HG02885 (cell line): Measurements from ENCODE around the gene LPAR1.

ENCODE experiments used
- ATAC-seq: cut with Tn5 transposase; IDR thresholded peaks from one replicate; pipeline ENCODE4 v1.9.1; 2021; ENCODE audit warnings: mild to moderate bottlenecking; ENCODE audit not compliant: unreplicated experiment, poor library complexity

Gene LPAR1

GRCh38 chr9:110967196-110967595 lies 71.1 kb downstream of the LPAR1 start:
- ATAC-seq: no peak

GRCh38 chr9:110960288-110960687 lies 78.0 kb downstream of the LPAR1 start:
- no peak for ATAC-seq

GRCh38 chr9:110958847-110959246 lies 79.4 kb downstream of the LPAR1 start:
- ATAC-seq: no peak

GRCh38 chr9:110954822-110955291 lies 83.4 kb downstream of the LPAR1 start:
- no peak for ATAC-seq

- ATAC-seq: no peak
Observed at GRCh38 chr9:110952540-110952859, 85.8 kb downstream of the LPAR1 start.

DNA sequence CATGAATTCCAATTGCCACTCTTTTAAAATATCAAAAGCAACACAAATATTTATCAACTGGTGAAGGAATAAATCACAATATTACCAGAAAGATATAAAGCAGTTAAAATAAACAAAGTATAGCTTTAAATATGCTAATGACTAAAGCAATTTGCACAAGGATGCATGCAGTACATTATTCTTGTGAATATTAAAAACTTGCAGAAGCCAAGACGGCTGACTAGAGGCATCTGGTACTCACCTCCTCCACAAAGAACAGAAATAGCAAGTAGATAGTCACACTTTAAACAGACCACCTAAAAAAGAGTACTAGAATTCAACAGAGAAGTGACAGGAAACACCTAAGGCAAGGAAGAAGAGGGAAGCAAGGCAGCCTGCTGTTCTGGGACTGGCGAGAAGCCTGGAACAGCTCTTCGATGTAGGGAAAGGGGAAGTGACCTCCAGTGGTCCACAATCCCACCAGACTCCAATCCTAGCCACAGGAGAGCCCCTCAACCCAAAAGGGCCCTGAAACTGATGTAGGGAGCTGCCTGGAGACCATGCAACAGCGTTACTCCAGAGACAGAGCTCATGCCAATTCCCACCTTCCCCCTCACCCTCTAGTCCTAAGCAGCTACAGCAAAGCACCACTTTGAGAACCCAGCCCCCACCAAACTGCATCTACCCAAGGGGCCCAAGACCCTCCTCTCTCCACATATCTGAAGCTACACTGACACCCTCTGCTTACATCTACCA lies 86.3 kb downstream of the LPAR1 start:
- no peak for ATAC-seq

- no peak for ATAC-seq
Observed at GRCh38 chr9:110950041-110950645, 88.1 kb downstream of the LPAR1 start.

- no peak for ATAC-seq
Observed at GRCh38 chr9:110949081-110949480, 89.2 kb downstream of the LPAR1 start.

GRCh38 chr9:110947491-110948044 lies 90.7 kb downstream of the LPAR1 start:
- no peak for ATAC-seq

DNA sequence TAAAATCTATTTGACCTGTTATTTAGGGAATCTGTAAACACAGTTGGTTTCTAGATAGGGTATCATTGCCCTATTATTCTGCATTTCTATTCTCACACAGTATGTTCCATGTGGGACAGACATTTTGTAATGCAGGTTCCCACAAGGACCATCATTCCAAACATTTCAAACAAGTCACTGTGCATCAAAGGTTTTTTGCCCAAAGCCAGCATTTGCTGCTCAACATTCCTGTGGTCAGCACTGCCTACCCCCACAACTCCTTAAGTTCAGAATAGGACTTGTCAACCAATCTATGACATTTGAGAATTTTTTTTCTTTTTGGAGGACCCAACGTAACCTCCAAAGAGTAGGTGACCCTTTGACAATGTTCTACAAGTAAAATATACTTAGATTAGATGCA lies 95.7 kb downstream of the LPAR1 start:
- no peak for ATAC-seq

DNA sequence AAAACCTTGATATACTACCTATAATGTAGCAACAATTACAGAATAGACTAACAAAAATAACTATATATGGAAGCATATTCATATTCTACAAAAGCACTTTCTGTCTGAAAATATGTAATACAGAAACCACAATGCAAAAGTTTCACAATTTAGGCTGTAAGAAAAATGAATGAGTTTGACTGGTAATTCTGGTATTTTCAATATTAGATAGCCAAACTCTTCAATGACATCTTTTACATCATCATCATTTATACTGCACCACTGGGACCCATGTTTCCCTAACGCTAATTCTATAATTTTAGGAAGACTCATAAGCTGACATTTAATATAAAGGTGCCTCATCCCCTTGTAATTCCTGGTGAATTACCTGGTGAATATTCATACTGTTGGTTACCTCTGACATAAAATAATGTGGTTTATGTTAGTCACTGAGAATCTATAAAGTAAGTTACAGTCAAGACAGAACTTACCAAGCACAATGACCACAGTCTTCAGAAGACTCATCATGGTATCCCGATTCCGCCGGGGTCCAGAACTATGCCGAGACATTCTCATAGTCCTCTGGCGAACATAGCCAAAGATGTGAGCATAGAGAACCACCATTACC lies 97.2 kb downstream of the LPAR1 start:
- ATAC-seq: no peak

- ATAC-seq: no peak
Observed at GRCh38 chr9:110939573-110939972, 98.7 kb downstream of the LPAR1 start.

DNA sequence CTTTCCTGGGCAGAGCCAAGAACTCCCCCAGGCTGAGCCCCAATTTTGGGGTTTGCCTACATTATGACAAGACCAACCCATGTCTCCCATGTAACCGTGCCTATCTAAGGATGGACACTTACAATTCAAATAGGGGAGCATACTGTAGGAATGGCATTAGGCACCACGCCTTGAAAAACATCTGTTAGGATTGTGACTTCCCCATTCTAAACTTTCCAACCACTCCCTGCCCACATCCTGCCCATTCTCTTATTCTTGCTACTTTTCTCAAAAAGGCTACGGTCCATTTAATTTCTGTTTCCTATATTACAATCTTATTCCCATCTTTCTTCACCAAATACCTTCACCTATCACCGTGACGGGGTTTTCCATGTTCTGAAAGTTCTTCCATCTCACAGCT lies 99.2 kb downstream of the LPAR1 start:
- no peak for ATAC-seq

DNA sequence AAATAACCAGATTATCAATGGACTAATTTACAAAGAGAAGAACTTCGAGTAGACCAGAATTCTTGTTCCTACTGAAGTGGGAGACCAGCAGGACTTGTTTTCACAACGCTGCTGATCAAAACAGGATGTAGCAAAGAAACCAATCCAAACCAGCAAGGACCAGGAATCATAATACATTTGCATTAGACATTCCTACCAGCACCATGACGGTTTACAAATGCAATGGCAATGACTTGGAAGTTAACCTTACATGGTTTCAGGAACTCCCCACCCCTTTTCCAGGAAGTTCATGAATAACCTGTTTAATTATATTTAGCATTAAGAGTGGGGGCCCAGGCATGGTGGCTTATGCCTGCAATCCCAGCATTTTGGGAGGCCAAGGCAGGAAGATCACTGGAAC lies 100.0 kb downstream of the LPAR1 start:
- no peak for ATAC-seq

DNA sequence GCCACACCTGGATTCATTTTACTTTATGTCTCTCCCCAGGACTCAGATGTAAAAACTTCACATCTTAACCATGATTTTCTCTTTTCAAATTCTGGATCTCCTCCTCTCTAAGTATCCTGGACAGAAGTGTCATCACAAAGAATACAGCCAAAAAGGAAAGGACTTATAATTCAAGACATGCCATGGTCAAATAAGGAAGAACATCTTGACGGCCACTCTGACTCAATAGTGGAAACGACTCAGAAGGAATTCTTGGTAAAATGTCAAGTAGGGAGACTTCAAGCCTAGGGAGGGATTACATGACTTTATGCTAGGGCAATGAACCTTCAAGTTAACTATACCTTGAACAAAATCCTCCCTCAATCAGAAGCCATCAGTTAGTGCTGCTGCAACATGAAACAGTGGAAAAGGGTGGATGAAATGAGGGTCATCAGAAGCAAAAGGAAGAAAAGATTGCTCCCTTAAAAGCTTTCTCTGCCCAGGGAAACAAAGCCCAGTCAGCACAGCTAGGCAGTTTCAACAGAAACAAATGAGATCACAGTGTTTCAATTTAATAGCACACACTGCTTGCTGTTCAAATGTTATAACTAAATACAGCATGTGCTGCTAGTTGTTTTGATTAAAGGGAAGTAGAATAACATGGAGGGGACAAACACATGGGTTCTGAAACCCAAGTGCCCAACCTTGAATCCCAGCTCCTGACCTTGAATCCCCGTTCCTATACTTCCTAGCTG lies 101.4 kb downstream of the LPAR1 start:
- no peak for ATAC-seq

DNA sequence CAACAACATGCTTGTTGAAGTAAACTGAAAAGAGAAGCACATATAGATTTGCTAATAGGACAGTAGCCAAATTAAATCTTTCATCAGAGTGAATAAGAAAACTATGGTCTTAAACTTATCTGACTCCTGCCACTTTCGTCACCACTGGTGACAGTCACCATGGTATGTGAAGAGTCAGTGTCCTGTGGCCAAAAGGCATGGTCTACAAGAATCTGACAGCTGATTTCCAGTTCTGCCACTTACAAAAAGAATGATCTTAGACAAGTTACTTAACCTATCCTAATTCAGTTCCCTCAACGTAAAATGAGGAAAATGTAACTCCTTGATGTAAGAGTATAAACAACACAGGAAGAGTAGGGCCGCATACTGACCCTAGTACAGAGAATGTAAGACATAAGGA lies 102.0 kb downstream of the LPAR1 start:
- no peak for ATAC-seq

GRCh38 chr9:110935829-110936228 lies 102.4 kb downstream of the LPAR1 start:
- no peak for ATAC-seq

- peak; percentile 79 for ATAC-seq
Observed at GRCh38 chr9:110933350-110934001, 104.8 kb downstream of the LPAR1 start.

GRCh38 chr9:110932863-110933262 lies 105.4 kb downstream of the LPAR1 start:
- no peak for ATAC-seq

DNA sequence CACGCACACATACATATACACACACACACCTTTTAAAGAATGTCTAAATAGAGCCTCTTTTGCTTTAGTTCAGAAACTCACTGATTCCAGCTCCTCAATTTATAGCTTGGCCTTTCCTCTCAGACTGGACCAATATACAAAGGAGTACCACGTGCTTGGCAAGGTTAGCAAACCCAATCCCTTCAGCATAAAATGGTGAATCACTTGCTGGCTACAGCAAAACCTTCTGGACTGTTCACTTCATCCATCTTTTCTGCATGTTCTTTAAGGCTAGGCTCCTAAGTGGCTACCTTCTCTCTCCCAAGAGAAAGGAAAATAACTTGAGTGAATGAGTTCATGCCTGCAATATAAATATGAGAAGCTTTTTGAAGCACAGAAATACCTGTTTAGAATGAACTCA lies 109.7 kb downstream of the LPAR1 start:
- ATAC-seq: no peak
